ENCODE results near the gene PLEKHH1.
A peak's percentile ranks its signal among the peaks of the same experiment; 100 is the strongest.

Gene PLEKHH1

GRCh38 chr14:67512463-67513310, 20.4 kb upstream of the PLEKHH1 start:
- DNase-seq = no peak

GRCh38 chr14:67513631-67514108, 19.4 kb upstream of the PLEKHH1 start:
- no peak for DNase-seq

GRCh38 chr14:67514203-67514607, 18.9 kb upstream of the PLEKHH1 start:
- no peak for DNase-seq

GRCh38 chr14:67514650-67515385, 18.3 kb upstream of the PLEKHH1 start:
- peak; percentile 8 for DNase-seq

- DNase-seq = no peak
Observed at GRCh38 chr14:67515386-67516079, 17.6 kb upstream of the PLEKHH1 start.

- no peak for DNase-seq
Observed at GRCh38 chr14:67516676-67517075, 16.4 kb upstream of the PLEKHH1 start.

DNA sequence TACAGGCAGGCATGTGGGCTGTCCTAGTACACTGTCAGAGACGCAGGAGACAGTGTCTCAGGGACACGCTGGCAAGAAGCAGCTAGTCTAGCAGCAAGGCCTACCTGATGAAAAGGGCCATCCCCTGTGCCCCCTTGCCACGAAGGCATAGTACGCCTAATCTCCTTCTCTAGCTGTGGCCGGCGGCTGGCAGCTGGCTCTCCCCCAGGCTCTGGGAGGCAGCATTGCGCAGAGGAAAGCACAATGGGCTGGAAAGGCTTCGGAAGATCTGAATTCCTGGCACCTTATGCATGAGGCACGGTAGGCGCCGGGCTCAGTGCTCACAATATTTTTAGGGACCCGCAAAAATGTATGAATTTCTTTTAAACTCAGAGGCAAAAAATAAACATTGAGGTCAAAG, 16.0 kb upstream of the PLEKHH1 start:
- DNase-seq = no peak

DNA sequence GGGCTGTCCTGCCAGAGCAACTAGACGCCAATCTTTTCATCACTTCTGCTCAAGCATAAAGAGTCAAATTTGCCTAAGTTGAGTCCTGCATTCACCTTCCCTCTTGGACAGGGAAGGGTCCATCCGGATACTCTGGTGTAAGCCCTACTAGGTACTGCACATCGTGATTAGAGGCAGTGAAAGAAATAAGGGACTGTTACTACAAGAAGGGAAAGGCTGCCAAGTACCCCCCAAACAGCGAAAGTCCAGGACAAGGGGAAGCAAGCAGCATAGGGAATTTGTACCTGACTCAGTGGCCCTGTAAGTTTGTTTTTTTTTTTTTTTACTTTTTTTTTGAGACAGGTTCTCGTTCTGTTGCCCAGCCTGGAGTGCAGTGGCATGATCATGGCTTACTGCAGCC, 13.7 kb upstream of the PLEKHH1 start:
- no peak for DNase-seq

GRCh38 chr14:67520482-67520881, 12.6 kb upstream of the PLEKHH1 start:
- no peak for DNase-seq

GRCh38 chr14:67522270-67522669, 10.8 kb upstream of the PLEKHH1 start:
- no peak for DNase-seq

GRCh38 chr14:67523764-67524633, 9.1 kb upstream of the PLEKHH1 start:
- no peak for DNase-seq

DNA sequence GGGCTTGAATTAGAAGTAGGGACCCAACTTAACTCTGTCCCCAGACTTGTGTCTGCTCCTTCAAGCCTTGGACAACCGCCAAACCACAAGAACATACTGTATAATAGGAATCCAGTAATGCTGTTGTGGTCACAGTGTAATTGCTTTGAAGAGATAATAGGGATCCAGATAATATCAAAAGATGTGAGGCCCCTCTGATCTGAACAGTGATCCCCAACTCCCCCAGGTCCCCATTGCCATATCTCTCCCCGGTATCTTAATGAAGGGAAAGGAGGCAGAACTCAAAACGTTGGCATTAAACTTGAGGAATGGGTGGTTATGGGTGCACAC, 8.5 kb upstream of the PLEKHH1 start:
- no peak for DNase-seq

GRCh38 chr14:67525389-67525788, 7.7 kb upstream of the PLEKHH1 start:
- no peak for DNase-seq

- no peak for DNase-seq
Observed at GRCh38 chr14:67526181-67526580, 6.9 kb upstream of the PLEKHH1 start.

GRCh38 chr14:67526676-67527459, 6.2 kb upstream of the PLEKHH1 start:
- DNase-seq = peak; percentile 39

- DNase-seq = no peak
Observed at GRCh38 chr14:67527756-67528155, 5.3 kb upstream of the PLEKHH1 start.

- no peak for DNase-seq
Observed at GRCh38 chr14:67528276-67528675, 4.8 kb upstream of the PLEKHH1 start.

DNA sequence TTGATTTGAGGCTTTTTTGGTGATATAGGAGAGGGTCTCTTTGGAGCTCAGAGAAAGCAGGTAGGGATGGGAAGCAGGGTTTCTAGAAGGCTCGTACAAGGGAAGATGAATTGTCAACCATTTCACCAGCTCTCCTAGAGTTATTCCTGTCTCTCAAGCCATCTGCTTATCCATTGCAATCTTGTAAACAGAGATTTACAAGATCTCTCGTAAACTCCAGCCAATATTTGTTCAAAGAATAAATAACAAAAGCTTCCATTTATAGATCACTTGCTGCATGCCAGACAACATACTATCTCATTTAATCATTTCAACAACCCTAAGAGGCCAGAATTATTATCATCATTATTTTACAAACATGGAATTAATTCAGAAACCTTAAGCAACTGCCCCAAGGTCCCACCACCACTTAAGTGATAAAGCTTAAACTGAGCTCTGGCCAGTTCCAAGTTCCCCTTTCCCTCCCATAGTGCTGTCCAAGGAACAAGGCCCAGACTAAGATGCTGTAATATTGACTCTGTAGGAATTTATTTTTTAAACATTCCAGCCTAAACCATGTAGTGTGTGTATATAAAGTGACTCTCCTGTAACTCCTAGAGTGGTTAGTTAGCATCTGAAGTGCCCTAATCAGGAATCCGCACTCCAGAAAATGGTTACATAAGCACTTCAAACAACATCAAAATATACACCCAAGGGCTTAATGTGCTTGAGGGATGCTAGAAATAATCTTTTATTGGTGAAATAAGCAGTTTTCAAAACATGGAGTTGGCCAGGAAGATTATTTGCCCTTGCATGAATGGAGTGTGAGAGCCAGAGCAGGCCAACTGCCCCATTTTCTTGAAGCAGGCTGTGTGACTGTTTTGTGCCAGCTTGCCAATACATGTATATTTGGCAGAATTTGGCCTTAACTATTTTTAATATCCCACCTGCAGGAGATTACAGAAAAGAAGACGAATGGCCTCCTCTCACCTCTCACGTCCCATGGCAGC, 2.8 kb upstream of the PLEKHH1 start:
- DNase-seq = no peak

DNA sequence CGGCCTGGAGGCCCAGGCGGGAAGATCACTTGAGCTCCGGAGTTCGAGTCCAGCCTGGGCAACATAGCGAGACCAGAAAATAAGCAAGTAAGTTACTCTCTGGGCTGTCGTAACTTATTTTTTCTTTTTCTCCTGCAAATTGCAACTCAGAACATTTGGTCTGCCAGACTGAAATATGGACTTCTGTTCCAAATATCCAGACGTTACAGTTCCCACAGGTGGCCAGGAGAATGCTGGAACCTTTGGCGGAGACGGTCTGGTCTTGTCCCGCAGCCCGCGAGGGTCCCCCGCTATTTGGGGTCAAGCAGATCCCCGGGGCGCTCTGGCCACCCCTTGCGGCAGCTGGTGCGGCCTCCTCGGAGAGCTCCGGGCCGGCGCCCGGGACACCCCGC, 488 bp upstream of the PLEKHH1 start:
- DNase-seq = no peak

- DNase-seq = no peak
Observed at GRCh38 chr14:67533754-67534085, 630 bp downstream of the PLEKHH1 start.

- DNase-seq = no peak
Observed at GRCh38 chr14:67536087-67536486, 3.0 kb downstream of the PLEKHH1 start.

Measured in GDM1 (cell line).